G401.6 (cell line): ENCODE results near the gene ALCAM.

Source experiments
- FAIRE-seq: peaks from 2 replicates; lab custom pipeline; 2012; peaks lifted over from hg19 to GRCh38; lab: Jason Lieb, UNC

ALCAM gene

DNA sequence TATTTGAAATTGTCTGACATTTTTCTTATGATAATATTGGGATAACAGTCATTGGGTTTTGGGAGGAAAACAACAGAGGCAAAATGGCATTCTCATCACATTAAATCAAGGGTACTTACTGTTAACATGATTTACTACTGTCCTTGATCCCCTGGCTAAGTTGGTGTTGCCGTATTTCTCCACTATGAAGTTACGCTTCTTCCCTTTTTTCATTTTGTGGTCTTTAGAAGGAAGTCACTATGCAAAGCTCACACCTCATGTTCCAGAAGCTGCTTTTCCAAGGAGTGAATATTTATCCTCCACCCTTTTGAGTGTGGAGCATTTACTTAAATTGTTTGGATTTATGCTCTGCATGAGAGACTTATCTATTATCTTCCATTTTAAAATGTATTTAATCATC, 63.7 kb downstream of the ALCAM start:
- FAIRE-seq, result no peak

DNA sequence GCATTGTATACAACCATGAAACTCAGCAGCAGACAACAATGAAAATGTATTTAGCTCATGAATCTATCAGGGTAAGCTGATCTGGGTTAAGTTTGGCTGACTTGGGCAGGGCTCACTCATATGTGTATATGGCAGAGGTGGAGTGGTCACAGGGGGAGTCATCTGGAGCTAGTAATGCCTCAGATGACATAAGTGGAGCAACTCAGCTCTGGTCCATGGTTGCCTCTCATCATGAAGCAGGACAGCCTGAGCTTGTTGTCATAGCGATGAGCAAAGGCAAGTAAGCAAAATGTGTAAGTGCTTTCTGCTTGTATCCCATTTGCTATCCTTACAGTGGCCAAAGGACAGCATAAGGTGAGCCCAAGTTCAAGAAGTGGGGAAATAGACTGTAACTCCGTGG, 64.5 kb downstream of the ALCAM start:
- no peak for FAIRE-seq

GRCh38 chr3:105435277-105435676, 68.6 kb downstream of the ALCAM start:
- FAIRE-seq, result no peak

DNA sequence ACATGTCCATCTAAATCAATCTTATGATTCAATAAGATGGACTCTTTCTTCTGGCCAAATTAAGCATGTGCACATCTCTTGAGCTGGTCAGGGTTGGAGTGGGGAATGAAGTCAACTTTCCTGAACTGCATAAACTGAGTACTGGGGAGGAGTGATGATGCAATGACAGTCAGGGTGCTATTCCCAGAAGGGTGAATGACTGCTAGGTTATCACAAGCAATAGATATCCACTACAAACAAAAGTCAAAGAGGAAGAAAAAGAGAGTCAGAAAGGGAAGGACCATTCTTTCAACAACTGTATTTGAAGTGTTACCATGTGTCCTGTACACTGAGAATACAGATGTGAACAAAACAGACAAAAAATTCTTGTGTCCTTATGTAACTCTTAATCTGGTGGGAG, 70.0 kb downstream of the ALCAM start:
- FAIRE-seq, result no peak

DNA sequence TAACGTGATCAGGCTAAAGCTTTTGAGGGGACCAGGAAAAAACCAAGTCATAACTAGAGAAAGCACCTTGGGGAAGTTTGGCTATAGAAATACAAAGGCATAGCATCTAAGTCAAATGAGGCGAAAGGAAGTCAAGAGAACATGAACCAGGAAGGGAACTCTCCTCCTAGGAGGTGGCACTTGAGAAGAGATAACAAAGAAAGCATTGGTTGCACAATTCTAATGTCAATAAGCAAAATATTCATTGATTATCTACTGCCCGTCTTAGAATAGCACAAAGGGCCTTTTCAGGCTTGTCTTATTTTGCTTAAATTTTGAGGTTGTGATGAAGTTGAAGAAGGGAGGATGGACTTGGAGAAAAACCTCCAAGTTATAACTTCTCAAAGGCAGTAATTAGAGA, 73.4 kb downstream of the ALCAM start:
- no peak for FAIRE-seq

- FAIRE-seq, result no peak
Measured at GRCh38 chr3:105444725-105445124, 78.0 kb downstream of the ALCAM start.

- FAIRE-seq, result no peak
Measured at GRCh38 chr3:105448338-105448982, 81.8 kb downstream of the ALCAM start.

- FAIRE-seq, result no peak
Measured at GRCh38 chr3:105449414-105449813, 82.7 kb downstream of the ALCAM start.

DNA sequence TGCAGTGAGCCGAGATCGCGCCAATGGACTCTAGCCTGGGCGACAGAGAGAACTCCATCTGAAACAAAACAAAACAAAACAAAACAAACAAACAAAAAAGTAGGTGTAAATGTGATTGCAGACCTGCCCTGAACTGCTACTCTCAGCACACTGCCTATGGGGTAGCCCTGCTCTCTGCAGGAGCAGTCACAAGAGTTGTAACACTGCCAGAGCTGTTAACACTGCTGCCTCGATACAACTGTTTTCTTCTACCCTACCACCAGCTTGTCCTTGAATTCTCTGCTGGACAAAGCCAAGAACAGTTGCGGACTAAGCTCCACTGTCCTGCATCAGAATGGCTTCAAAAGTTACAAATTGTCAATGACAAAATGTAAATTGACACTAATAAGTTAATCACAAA, 89.3 kb downstream of the ALCAM start:
- no peak for FAIRE-seq

DNA sequence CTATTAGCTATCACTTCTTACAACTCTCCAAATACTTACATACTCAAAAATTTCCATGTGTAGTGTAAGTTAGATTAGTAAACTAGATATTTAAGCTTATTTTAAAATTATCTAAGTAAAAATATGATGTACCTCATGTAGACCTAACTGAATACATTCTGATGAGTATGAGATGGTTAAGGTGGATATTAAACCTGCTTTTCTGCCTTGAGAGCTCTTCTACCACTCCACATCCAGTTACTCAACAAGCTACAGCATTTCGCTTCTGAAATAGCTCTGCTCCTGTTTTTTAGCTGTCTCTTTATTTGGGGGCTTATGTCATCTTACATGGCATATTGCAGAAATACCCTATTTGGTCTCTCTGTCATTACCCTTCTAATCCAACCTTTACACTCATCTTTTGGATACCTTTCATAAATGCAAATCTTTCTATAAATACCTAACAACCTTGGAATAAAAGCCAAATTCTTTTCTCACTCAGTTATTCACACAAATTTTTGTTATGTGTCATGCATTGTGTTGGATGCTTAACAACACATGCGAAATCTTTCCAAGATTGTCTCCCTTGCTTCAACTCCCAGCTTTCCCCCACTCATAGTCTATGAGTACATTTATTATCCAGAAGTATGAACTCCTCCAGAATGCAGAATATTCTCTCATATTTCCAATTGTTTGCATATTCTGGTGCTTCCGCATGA, 92.0 kb downstream of the ALCAM start:
- no peak for FAIRE-seq

- FAIRE-seq, result no peak
Measured at GRCh38 chr3:105459566-105460290, 93.0 kb downstream of the ALCAM start.

GRCh38 chr3:105463620-105464019, 96.9 kb downstream of the ALCAM start:
- FAIRE-seq, result no peak

GRCh38 chr3:105465251-105465853, 98.6 kb downstream of the ALCAM start:
- FAIRE-seq, result no peak

DNA sequence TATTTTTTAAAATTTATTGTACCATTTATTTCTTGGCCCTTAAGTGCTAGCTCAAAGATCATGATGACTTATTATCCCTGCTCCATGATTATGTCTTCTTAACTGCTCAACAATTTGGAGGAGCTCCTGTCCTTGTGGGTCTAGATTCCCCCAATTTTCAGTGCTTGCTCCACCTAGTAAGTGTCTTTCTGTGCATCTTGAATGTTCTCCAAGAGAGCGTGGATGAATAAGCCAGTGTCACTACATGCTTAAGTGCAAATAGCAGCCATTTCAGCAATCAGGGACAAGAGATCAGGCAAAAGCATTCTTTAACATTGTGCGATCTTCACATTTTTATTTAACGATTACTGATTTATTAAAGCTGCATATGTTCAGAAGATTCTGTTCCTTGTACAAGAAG, 99.4 kb downstream of the ALCAM start:
- no peak for FAIRE-seq

- no peak for FAIRE-seq
Measured at GRCh38 chr3:105466495-105467404, 100.0 kb downstream of the ALCAM start.

- no peak for FAIRE-seq
Measured at GRCh38 chr3:105470851-105471250, 104.1 kb downstream of the ALCAM start.

GRCh38 chr3:105473521-105474223, 107.0 kb downstream of the ALCAM start:
- no peak for FAIRE-seq

DNA sequence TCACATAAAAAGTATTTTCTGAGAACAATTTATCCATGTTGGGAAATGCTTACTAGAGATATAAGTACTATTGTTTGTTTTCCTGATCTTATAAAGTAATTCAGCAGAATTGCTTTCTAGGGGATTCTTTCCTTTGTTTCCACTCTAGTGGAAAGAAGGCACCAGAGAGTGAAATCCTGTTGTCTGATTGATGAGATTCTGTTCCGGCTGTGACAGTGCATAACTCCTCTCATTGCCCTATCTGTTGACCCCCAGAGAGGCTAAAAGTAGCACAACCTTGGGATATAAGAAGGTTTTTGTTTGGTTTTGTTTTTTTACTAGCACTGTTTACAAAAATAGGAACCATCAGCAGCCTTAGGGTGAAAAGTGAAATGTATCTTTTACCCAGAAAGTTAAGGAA, 114.1 kb downstream of the ALCAM start:
- no peak for FAIRE-seq

- no peak for FAIRE-seq
Measured at GRCh38 chr3:105483476-105483875, 116.8 kb downstream of the ALCAM start.

GRCh38 chr3:105490045-105490444, 123.3 kb downstream of the ALCAM start:
- no peak for FAIRE-seq

DNA sequence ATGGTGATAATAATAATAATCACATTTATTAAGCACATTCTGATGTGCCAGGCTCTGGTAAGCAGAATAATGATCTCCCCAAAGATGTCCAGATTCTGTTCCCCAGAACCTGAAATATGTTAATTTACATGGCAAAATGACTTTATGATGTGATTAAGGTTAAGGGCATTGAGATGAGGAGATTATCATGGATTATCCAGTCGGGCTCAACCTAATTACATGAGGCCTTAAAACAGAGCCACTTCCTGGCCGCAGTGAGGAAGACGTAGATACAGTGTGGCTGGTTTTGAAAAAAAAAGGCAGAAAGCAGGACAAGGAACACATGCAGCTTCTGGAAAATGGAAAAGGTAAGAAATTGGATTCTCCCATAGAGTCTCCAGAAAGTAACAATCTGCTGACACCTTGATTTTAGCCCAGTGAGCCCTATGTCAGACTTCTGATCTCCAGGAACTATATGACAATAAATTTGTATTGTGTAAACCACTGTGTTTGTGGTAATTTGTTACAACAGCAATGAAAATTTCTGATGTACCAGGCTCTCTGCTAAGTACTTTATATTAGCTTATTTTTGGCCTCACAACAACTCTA, 126.7 kb downstream of the ALCAM start:
- no peak for FAIRE-seq
